HG03060 (cell line): ENCODE results near the gene KRTAP5-6.
"Not testable (repeated sequence)": the region's sequence is repeated elsewhere in the genome, so short reads cannot be mapped to it uniquely, and the experiment has no call there.

Source experiments
- ATAC-seq: cut with Tn5 transposase; IDR thresholded peaks from one replicate; pipeline ENCODE4 v1.9.1; 2021; ENCODE audit warnings: low read depth, moderate number of reproducible peaks; ENCODE audit not compliant: unreplicated experiment

Gene KRTAP5-6

GRCh38 chr11:1683216-1683615 is 13.8 kb upstream of the KRTAP5-6 start:
- not testable (repeated sequence) for ATAC-seq

GRCh38 chr11:1683904-1684572 is 13.0 kb upstream of the KRTAP5-6 start:
- ATAC-seq, result not testable (repeated sequence)

GRCh38 chr11:1684886-1685874 is 11.8 kb upstream of the KRTAP5-6 start:
- ATAC-seq, result not testable (repeated sequence)

- ATAC-seq, result not testable (repeated sequence)
These were observed 10.8 kb upstream of the KRTAP5-6 start for GRCh38 chr11:1686220-1686619.

GRCh38 chr11:1688336-1688947 is 8.6 kb upstream of the KRTAP5-6 start:
- not testable (repeated sequence) for ATAC-seq

GRCh38 chr11:1689250-1690166 is 7.5 kb upstream of the KRTAP5-6 start:
- not testable (repeated sequence) for ATAC-seq

- ATAC-seq, result no peak
These were observed 6.6 kb upstream of the KRTAP5-6 start for GRCh38 chr11:1690167-1691025.

GRCh38 chr11:1691026-1691877 is 5.7 kb upstream of the KRTAP5-6 start:
- ATAC-seq, result no peak

GRCh38 chr11:1691878-1692707 is 4.9 kb upstream of the KRTAP5-6 start:
- ATAC-seq, result no peak

GRCh38 chr11:1692708-1693326 is 4.2 kb upstream of the KRTAP5-6 start:
- ATAC-seq, result no peak

GRCh38 chr11:1693327-1694063 is 3.5 kb upstream of the KRTAP5-6 start:
- no peak for ATAC-seq

- no peak for ATAC-seq
These were observed 2.7 kb upstream of the KRTAP5-6 start for GRCh38 chr11:1694064-1694845.

- no peak for ATAC-seq
These were observed 2.0 kb upstream of the KRTAP5-6 start for GRCh38 chr11:1694846-1695547.

- ATAC-seq, result no peak
These were observed 1.4 kb upstream of the KRTAP5-6 start for GRCh38 chr11:1695548-1696108.

GRCh38 chr11:1699771-1700170 is 2.8 kb downstream of the KRTAP5-6 start:
- no peak for ATAC-seq
